ENCODE measurements around the gene USP15.

The USP15 gene

DNA sequence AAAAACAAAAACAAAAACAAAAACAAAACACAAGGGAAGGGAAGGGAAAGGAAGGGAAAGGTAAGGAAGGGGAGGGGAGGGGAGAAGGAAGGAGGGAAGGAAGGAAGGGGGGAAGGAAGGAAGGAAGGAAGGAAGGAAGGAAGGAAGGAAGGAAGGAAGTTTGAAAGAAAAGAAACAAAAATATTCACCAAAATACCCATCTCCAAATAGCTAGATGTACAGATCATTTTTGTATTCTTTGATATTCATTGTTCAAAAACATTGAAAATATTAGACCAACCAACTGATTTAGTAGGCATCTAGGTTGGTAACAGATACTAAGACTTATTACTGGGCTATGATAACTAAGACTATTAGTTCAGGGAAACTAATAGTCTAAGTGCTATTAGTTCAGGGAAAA lies 39.1 kb upstream of the USP15 start:
- no peak overlapping the region for H3K4me3 ChIP-seq (ENCODE audit: low read length)
- no peak overlapping the region for H3K27ac ChIP-seq (ENCODE audit: low read length)
- TF ChIP-seq CTCF (IDR thresholded peaks at IDR 0.05; ENCODE audit: low read length) = no peak
- TF ChIP-seq EZH2 (optimal IDR thresholded peaks at IDR 0.05; ENCODE audit: low read depth, low read length) = no peak
- no peak for TF ChIP-seq EZH2phosphoT487 (IDR thresholded peaks at IDR 0.05; ENCODE audit: low read length)
- H3K36me3 ChIP-seq (replicated peaks; ENCODE audit: insufficient read depth, low read length) = no peaks in the 10 kb centered on the region
- H2AFZ ChIP-seq (ENCODE audit: low read length) = no peak overlapping the region
- H4K20me1 ChIP-seq (ENCODE audit: insufficient read depth, low read length) = no peaks in the 10 kb centered on the region
- no peaks in the 10 kb centered on the region for H3K79me2 ChIP-seq (ENCODE audit: low read length)
- H3K9me2 ChIP-seq (replicated peaks; ENCODE audit: insufficient read depth, low read length) = no peaks in the 10 kb centered on the region
- no peaks in the 10 kb centered on the region for H3K4me1 ChIP-seq (ENCODE audit: low read length)
- no peaks in the 10 kb centered on the region for H3F3A ChIP-seq (ENCODE audit: insufficient read depth, low read length)
- H3K9ac ChIP-seq (ENCODE audit: low read length) = no peak overlapping the region
- H3K9me3 ChIP-seq (replicated peaks; ENCODE audit: insufficient read depth, low read length) = no peaks in the 10 kb centered on the region
- DNase-seq = no peak
- no peaks in the 10 kb centered on the region for H3K27me3 ChIP-seq (replicated peaks; ENCODE audit: insufficient read depth, low read length)
- H3K4me2 ChIP-seq (ENCODE audit: low read depth, low read length) = no peak overlapping the region

DNA sequence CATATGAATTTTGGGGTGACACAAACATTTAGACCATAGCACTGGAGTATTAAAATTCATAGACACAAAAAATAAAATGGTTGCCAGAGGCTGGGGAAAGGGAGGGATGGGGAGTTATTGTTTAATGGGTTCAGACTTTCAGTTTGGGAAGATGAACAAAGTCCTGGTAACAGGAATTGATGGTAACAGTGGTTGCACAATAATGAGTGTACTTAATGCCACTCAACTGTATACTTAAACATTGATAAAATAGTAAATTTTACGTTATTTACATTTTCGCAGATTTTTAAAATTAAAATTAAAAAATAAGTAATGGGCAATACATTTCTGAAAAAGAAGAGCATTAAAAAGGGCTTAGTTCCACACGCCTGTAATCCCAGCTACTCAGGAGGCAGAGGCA lies 35.6 kb upstream of the USP15 start:
- no peak overlapping the region for H3K4me2 ChIP-seq (ENCODE audit: low read depth, low read length)
- no peaks in the 10 kb centered on the region for H3K36me3 ChIP-seq (replicated peaks; ENCODE audit: insufficient read depth, low read length)

GRCh38 chr12:62227091-62227490 lies 33.1 kb upstream of the USP15 start:
- no peak for DNase-seq
- no peaks in the 10 kb centered on the region for H3K9me2 ChIP-seq (replicated peaks; ENCODE audit: insufficient read depth, low read length)
- no peaks in the 10 kb centered on the region for H3K79me2 ChIP-seq (ENCODE audit: low read length)
- TF ChIP-seq EZH2phosphoT487 (IDR thresholded peaks at IDR 0.05; ENCODE audit: low read length) (no peak), EZH2 (optimal IDR thresholded peaks at IDR 0.05; ENCODE audit: low read depth, low read length) (no peak), CTCF (IDR thresholded peaks at IDR 0.05; ENCODE audit: low read length) (no peak)
- no peaks in the 10 kb centered on the region for H3K9me3 ChIP-seq (replicated peaks; ENCODE audit: insufficient read depth, low read length)
- H3K4me2 ChIP-seq (ENCODE audit: low read depth, low read length) = no peak overlapping the region
- no peak overlapping the region for H2AFZ ChIP-seq (ENCODE audit: low read length)
- H3K27ac ChIP-seq (ENCODE audit: low read length) = no peak overlapping the region
- no peaks in the 10 kb centered on the region for H3K27me3 ChIP-seq (replicated peaks; ENCODE audit: insufficient read depth, low read length)
- H3K9ac ChIP-seq (ENCODE audit: low read length) = no peak overlapping the region
- H3K4me3 ChIP-seq (ENCODE audit: low read length) = no peak overlapping the region
- no peaks in the 10 kb centered on the region for H3K36me3 ChIP-seq (replicated peaks; ENCODE audit: insufficient read depth, low read length)
- no peaks in the 10 kb centered on the region for H3F3A ChIP-seq (ENCODE audit: insufficient read depth, low read length)
- H3K4me1 ChIP-seq (ENCODE audit: low read length) = no peaks in the 10 kb centered on the region
- no peaks in the 10 kb centered on the region for H4K20me1 ChIP-seq (ENCODE audit: insufficient read depth, low read length)

More for the DNA sequence above, 35.6 kb upstream of the USP15 start:
- Histone ChIP-seq H3K79me2 (ENCODE audit: low read length) (no peaks in the 10 kb centered on the region), H3K9me3 (replicated peaks; ENCODE audit: insufficient read depth, low read length) (no peaks in the 10 kb centered on the region), H3K4me1 (ENCODE audit: low read length) (no peaks in the 10 kb centered on the region), H3K27me3 (replicated peaks; ENCODE audit: insufficient read depth, low read length) (no peaks in the 10 kb centered on the region), H3F3A (ENCODE audit: insufficient read depth, low read length) (no peaks in the 10 kb centered on the region), H4K20me1 (ENCODE audit: insufficient read depth, low read length) (no peaks in the 10 kb centered on the region), H3K9ac (ENCODE audit: low read length) (no peak overlapping the region), H3K27ac (ENCODE audit: low read length) (no peak overlapping the region), H3K4me3 (ENCODE audit: low read length) (no peak overlapping the region), H3K9me2 (replicated peaks; ENCODE audit: insufficient read depth, low read length) (no peaks in the 10 kb centered on the region), H2AFZ (ENCODE audit: low read length) (no peak overlapping the region)
- TF ChIP-seq EZH2phosphoT487 (IDR thresholded peaks at IDR 0.05; ENCODE audit: low read length) (no peak), CTCF (IDR thresholded peaks at IDR 0.05; ENCODE audit: low read length) (no peak), EZH2 (optimal IDR thresholded peaks at IDR 0.05; ENCODE audit: low read depth, low read length) (no peak)
- DNase-seq = no peak

All from MM.1S (cell line).